GM12873 (cell line): ENCODE results near the gene FBN3.

Experiments used
- TF ChIP-seq, protein P1 (sequence below): IDR thresholded peaks from 2 replicates; pipeline ENCODE4 v1.5.1; 2012; ENCODE audit warnings: low read depth, mild to moderate bottlenecking, moderate library complexity, low read length, control low read depth; ENCODE audit not compliant: insufficient read depth; ENCODE audit errors: missing control alignments

FBN3 gene

DNA sequence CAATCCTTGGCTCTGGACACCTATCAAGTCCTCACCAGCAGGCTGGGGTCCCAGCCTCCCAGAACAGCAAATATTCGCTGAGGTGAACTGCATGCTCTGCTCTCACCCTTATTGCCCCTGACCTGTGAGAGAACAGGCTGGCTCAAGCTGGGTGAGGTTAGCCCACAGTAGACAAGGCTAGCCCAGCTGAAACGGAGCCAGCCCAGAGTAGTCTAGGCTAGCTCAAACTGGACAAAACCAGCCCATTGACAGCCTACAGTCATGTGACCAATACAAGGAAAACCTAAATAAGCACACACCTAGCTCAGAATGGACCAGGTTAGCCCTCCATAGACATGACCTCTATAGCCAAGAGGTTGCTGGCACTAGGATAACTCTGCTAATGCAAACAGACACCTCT lies 58.4 kb downstream of the FBN3 start:
- TF ChIP-seq, protein P1, sequence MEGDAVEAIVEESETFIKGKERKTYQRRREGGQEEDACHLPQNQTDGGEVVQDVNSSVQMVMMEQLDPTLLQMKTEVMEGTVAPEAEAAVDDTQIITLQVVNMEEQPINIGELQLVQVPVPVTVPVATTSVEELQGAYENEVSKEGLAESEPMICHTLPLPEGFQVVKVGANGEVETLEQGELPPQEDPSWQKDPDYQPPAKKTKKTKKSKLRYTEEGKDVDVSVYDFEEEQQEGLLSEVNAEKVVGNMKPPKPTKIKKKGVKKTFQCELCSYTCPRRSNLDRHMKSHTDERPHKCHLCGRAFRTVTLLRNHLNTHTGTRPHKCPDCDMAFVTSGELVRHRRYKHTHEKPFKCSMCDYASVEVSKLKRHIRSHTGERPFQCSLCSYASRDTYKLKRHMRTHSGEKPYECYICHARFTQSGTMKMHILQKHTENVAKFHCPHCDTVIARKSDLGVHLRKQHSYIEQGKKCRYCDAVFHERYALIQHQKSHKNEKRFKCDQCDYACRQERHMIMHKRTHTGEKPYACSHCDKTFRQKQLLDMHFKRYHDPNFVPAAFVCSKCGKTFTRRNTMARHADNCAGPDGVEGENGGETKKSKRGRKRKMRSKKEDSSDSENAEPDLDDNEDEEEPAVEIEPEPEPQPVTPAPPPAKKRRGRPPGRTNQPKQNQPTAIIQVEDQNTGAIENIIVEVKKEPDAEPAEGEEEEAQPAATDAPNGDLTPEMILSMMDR = no peak

DNA sequence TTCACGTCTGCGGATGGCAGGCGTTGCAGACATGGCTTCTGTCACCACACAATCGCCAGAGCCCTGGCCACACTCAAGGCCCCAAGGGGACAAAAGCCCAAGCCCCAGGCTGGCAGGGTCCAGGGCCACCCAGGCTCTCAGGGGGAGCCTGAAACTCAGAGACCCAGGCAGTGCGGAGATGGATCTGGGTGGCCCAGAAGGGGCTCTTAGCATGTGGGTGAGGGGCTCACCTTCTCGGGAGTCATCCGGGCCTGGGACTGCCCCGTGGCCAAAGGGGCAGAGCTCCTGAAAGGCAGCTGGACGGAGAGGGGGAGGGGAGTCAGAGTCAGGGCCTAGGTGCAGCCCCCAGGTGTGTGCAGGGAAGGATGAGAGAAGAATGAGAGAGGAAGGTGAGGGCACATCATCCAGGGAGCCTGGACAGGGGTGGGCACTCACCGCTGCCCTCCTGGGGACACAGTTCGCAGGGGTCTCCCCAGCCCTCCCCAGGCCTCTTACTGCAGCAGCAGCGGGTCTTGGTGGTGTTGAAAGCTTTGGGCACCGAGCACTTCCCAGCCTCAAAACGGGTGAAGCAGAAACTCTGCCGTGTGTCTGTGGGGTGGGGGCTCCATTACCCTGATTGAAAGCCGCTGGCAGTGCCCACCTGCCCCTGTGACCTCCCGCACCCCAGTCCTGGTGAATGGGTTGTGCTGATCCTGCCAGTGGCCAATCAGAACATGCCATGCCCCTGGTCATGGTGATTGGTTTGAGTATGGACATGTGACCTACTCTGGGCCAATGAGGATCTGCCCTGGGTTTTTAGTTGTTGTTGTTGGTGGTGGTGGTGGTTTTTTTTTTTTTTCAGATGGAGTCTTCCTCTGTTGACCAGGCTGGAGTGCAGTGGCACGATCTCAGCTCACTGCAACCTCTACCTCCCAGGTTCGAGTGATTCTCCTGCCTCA lies 59.5 kb downstream of the FBN3 start:
- TF ChIP-seq, protein P1 = no peak

DNA sequence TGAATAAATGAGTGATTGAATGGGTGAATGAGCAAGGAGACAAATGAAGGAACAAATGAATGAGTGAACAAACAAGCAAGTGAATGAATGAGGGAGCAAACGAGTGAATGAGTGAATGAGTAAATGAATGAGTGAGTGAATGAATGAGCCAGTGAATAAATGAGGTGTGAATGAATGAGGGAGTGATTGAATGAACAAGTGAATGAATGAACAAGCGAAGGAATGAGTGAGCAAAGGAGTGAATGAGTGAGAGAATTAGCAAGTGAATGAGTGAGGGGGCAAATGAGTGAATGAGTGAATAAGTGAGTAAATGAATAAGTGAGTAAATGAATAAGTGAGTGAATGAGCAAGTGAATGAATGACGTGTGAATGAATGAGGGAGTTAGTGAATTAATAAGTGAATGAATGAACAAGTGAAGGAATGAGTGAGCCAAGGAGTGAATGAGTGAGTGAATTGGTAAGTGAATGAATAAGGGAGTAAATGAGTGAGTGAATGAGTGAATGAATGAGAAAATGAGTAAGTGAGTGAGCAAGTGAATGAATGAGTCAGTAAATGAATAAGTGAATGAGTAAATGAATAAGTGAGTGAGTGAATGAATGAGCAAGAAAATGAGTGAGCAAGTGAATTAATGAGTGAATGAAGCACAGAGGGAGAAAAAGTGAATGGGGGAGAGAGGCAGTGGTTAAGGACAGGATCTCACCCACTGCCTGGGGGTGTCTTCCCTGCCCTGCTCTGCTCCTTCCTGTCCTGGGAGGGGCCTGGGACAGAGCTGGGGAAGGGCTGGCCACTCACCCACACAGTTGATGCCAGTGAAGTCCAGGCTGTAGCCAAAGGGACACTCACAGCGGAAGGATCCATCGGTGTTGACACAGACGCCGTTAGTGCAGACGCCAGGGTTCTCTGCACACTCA lies 60.4 kb downstream of the FBN3 start:
- TF ChIP-seq, protein P1 = no peak

DNA sequence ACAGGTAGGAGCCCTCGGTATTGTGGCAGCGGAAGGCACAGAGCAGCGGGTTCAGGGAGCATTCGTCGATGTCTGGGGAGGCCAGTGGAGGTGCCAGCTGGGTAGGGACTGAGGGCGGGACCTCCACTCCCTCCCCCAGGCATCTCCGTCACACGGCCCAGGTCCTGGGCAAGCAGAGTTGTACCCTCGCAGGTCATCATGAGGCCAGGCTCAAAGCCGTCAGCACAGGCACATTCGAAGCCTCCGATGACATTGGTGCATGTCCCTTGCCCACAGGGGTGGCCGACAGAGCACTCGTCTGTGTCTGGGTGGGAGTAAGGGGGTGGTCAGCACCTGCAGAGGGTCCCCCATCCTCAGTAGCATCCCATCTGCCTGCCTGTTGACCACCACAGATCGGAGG lies 61.5 kb downstream of the FBN3 start:
- TF ChIP-seq, protein P1 = no peak

DNA sequence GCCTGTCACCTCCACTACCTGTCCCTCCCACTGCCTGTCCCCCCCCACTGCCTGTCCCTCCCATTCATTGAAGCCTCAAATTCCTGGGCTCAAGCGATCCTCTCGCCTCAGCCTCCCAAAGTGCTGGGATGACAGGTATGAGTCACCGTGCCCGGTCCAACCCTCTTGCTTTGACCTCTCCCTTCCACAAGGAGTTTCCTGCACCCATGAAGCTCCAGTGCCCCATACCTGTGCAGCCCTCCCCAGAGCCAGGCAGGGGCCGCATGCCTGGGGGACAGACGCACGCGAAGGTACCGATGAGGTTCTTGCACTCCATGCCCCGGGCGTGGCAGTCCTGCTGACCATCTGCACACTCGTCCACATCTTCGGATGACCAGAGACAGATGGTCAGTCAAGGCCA lies 62.5 kb downstream of the FBN3 start:
- TF ChIP-seq, protein P1 = no peak

DNA sequence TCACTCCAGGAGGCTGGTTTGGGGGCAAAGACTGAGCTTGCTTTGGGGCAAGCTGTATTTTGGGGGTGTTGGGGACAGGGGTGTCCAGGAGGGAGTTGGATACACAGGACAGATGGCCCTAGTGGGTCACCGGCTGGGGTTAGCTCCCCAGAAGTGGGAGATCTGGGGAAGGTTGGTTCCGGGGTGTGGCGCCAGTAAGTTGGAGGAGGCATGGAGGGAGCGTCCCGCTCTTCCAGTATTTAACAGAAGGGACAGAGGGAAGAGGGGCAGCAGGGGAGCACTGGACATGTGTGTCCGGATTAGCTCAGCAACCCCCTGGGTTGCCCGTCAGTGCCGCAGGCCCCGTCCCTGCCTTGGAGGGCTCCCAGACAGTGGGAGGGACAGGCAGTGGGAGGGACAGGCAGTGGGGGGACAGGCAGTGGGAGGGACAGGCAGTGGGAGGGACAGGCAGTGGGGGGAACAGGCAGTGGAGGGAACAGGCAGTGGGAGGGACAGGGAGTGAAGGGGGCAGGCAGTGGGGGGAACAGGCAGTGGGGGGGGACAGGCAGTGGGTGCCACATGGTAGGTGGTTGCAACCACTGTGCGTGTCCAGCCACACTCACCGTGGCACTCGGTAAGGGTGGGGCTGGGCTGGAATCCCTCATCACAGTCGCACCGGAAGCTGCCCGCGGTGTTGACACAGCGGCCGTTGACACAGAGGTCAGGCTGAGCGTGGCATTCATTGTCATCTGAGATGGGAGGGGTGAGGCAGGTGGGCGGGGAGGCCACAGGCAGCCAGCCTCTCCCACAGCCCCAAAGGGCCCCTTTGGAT lies 63.6 kb downstream of the FBN3 start:
- TF ChIP-seq, protein P1 = no peak
